Measurements from ENCODE around the gene HELZ2.
"Not testable (repeated sequence)": the region's sequence is repeated elsewhere in the genome, so short reads cannot be mapped to it uniquely, and the experiment has no call there.

Gene HELZ2

DNA sequence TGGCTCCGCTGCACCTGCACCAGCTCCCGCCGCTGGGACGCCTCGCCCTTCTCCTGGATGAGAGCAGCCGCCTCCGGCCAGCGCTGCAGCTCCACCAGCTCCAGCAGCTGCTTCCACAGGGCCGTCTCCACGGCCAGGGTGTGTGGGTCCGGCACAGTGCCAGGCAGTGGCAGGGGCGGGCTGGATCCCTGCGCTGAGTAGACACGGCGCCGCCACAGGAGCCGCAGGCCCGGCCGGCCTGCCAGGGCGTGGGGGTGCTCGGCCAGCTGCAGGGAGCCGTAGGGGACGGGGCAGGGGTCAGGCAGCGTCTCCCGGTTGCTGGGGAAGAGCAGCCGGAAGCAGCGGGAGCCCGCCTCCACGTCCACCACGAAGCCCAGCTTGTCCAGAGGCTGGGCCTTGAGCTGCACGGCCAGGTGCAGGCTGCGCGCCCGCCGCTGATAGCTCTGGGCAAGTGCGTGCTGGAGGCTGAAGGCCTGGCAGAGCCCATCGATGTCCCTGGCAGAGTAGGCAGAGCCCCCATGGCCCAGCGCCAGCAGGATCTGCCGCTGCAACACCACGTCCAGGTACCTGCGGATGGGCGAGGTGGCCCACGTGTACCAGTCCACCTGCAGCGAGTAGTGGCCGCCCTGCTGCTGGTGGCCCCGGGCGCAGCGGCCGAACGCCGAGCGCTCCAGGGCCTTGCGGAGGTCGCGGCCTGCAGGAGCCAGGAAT, 10.7 kb downstream of the HELZ2 start:
- no peak for DNase-seq

GRCh38 chr20:63562461-63563224, 11.4 kb downstream of the HELZ2 start:
- DNase-seq = no peak

DNA sequence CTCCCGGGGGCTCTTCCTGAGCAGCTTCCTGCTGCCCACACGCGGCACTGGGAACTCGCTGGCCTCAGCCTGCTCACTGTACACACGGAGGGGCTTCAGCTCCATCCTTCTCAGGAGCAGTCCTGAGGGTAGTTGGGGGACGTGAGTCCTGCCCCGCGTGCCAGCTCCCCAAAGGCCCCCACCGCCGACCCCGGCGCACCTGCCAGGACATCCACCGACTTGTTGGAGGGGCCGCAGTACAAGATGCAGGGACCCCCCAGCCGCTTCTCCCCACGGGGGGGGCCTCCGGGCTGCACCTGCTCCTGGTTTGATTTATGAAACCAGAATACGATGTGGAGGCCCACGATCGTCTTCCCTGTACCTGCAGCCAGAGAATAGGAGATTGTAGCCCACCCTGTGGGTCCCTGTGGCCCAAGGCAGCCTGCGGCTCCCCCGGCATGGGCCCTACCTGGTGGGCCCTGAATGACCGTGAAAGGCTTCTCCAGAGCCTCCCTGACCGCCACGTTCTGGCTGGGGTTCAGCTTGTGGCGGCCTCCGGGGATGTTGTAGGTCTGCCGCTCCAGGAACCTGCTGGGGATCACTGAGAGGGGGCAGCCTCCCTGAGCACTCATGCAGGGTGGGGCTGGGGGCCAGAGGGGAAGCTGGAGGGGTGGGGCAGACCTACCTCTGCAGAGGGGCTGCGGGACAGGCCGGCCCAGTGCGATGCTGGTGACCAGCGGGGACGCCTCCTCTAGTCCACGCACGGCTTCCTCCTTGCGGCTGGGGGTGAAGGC, 12.2 kb downstream of the HELZ2 start:
- no peak for DNase-seq

GRCh38 chr20:63560856-63561609, 13.0 kb downstream of the HELZ2 start:
- DNase-seq = no peak

DNA sequence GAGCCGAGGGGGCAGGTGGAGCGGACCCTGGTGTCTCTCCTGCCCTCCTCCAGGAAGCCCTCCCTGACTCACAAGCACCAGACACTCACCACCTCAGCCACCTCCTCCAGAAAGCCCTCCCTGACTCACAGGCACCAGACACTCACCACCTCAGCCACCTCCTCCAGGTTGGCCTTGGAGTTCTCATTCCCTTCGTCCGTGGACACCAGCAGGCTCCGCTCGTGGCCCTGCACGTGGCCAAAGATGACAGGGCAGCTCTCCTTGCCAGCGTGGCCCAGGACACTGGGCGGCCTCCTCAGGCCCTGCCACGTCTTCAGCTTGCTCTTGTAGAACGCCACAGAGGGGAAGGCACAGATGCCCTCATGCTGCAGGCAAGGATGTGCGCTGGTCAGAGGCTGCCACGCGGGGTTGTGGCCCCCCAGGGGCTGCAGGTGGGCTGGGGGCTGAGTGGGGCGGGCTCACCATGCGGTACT, 13.7 kb downstream of the HELZ2 start:
- no peak for DNase-seq

- not testable (repeated sequence) for DNase-seq
Observed at GRCh38 chr20:63559485-63560332, 14.3 kb downstream of the HELZ2 start.

- DNase-seq = no peak
Observed at GRCh38 chr20:63558804-63559484, 15.1 kb downstream of the HELZ2 start.

DNA sequence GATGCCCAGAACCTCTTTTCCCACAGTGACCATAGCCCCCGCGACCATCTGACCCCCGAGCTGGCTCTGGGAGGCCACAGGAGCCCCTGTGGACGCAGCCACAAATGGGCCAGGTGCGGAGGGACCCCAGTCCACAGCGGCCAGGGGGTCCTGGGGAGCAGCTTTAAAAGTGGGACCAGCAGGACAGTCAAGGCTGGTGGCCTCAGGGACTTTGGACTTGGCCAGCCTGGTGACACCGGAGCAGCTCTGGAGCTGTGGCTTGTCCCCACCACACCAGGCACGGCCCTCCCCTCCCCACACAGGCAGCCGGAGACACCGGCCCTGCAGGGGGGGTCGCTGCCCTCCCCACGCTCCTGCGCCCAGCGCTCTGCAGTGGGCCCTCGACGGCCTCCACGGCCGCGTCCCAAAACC, 16.6 kb downstream of the HELZ2 start:
- no peak for DNase-seq

DNA sequence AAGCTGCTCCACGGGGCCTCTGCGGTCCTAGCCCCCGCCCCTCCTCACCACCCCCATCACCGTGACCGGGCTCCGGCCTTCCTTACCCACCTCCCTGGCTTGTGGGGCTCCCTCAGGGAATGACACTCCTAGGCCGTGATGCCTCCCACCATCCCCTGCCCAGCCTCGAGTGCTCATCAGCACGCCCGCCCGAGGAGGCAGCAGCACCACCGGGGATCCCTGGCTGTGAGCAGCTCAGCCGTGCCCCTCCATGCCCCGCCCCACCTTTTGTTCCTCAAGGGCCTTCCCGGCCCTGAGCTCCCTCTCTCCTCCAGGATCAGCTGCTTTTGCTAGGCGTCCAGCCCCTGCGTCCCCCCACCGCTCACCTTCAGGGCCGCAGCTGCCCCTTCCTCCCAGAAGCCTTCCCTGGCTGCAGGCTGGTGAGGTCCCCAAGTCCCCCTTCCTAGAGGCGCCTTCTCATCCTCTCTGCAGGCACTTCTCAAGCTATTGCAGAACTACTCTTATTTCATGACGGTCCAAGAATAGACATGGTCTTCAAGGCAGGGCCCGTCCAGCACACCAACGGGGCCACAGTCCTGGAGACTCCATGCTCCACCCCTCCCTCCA, 17.1 kb downstream of the HELZ2 start:
- DNase-seq = no peak

- no peak for DNase-seq
Observed at GRCh38 chr20:63555661-63556381, 18.2 kb downstream of the HELZ2 start.

- DNase-seq = no peak
Observed at GRCh38 chr20:63554361-63555278, 19.4 kb downstream of the HELZ2 start.

DNA sequence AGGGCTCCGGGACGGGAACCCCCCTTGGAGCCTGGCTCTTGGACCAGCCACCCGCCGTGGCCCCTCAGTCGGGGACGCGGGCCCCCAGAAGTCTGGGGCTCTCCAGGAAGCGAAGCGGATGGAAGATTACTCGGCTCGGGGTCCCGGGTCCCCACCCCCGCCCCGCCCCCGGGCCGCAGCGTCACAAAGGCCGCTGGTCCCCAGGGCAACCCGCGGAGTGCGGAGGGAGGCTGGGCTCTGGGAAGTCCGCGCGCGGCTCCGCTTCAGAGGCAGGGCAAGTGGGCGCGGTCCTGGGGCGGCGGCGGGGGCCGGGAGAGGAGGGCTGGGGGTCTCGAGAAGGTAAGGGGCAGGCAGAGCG, 20.1 kb downstream of the HELZ2 start, which contains the start of gene FNDC11:
FNDC11 (plus strand) TSS at position 227 of the 358 bp plus-strand sequence. CDS start 1,505 bp downstream, outside the sequence.
- DNase-seq = no peak

GRCh38 chr20:63553251-63553932, 20.6 kb downstream of the HELZ2 start:
- no peak for DNase-seq

GRCh38 chr20:63552481-63553249, 21.4 kb downstream of the HELZ2 start:
- DNase-seq = no peak

GRCh38 chr20:63551068-63551467, 23.0 kb downstream of the HELZ2 start:
- DNase-seq = no peak

DNA sequence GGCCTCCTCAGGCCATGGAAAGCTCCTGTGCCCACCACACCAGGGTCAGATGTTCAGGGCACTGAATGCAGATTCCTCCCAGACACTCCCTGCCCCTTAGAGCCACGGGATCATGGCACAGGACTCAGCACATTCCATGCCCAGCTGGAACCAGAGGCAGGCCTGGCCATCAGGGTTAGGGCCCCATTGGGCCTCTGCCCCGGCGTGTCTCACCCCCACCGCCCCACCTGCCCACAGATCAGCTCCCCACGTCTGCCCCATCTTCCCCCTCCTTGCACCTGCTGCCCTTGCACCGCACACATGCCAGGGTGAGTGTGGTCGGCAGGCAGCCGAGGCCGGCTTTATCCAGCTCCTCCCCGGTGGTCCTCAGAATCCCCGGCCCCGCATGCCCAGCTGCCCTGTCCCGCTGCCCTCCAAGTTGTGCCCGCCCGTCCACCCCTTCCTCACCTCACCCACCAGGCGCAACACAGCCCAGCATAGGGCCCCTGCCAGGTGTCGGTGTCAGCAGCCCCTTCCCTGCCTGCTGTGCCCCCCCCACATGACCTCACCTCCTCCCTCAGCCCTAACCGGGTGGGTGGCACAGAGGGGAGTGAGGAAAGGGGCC, 24.3 kb downstream of the HELZ2 start:
- no peak for DNase-seq

- no peak for DNase-seq
Observed at GRCh38 chr20:63549019-63549418, 25.0 kb downstream of the HELZ2 start.

All from NCI-H510A treated with DMSO at 0.1 percent for 48 hours (cell line).